GM12892 (cell line): Measurements from ENCODE around the gene RCC2.
A peak's percentile ranks its signal among the peaks of the same experiment; 100 is the strongest.
"Not testable (repeated sequence)": the region's sequence is repeated elsewhere in the genome, so short reads cannot be mapped to it uniquely, and the experiment has no call there.

Experiments used
- DNase-seq: peaks from one replicate; pipeline ENCODE4 v3.0.0; 2011; ENCODE audit not compliant: insufficient read length
- FAIRE-seq: peaks from 2 replicates; lab custom pipeline; 2011; peaks lifted over from hg19 to GRCh38; lab: Jason Lieb, UNC
- POLR2A ChIP-seq: IDR thresholded peaks from 2 replicates; pipeline ENCODE4 v1.6.1; 2011; ENCODE audit warnings: low read depth, low read length, control low read depth
- POLR2AphosphoS5 ChIP-seq: IDR thresholded peaks from 2 replicates; pipeline ENCODE4 v1.6.1; 2011; ENCODE audit warnings: low read depth, low read length, control low read depth
- TAF1 ChIP-seq: IDR thresholded peaks from 2 replicates; pipeline ENCODE4 v1.6.1; 2011; ENCODE audit warnings: low read depth, mild to moderate bottlenecking, control low read depth, low read length, borderline replicate concordance

Gene RCC2

GRCh38 chr1:17407786-17408514 is 31.5 kb downstream of the RCC2 start:
- FAIRE-seq, DNase-seq: not testable (repeated sequence)
- TF ChIP-seq POLR2AphosphoS5: 0 out of 2 replicates have a peak, but pooled peaks have one; percentile 32

GRCh38 chr1:17406760-17407475 is 32.6 kb downstream of the RCC2 start:
- not testable (repeated sequence) for DNase-seq, FAIRE-seq

- DNase-seq (peak; percentile 83), FAIRE-seq (no peak)
- TF ChIP-seq POLR2A (peak; percentile 68), POLR2AphosphoS5 (peak; percentile 88), TAF1 (no peak)
These were observed 33.3 kb downstream of the RCC2 start for GRCh38 chr1:17405898-17406759.

- no peak for FAIRE-seq
- no peak for DNase-seq
- TF ChIP-seq POLR2AphosphoS5 (no peak), POLR2A (no peak), TAF1 (no peak)
These were observed 34.7 kb downstream of the RCC2 start for GRCh38 chr1:17404820-17405219.

GRCh38 chr1:17404034-17404684 is 35.3 kb downstream of the RCC2 start:
- no peak for TF ChIP-seq POLR2AphosphoS5
- no peak for TF ChIP-seq TAF1
- TF ChIP-seq POLR2A: no peak
- no peak for FAIRE-seq

GRCh38 chr1:17403081-17403480 is 36.4 kb downstream of the RCC2 start:
- TF ChIP-seq POLR2A: no peak
- TF ChIP-seq TAF1: no peak
- TF ChIP-seq POLR2AphosphoS5: no peak
- no peak for FAIRE-seq
- DNase-seq: no peak

More at GRCh38 chr1:17404034-17404684, 35.3 kb downstream of the RCC2 start:
- no peak for DNase-seq

GRCh38 chr1:17401841-17402240 is 37.6 kb downstream of the RCC2 start:
- DNase-seq (no peak), FAIRE-seq (no peak)
- TF ChIP-seq POLR2AphosphoS5: no peak
- TF ChIP-seq TAF1: no peak
- no peak for TF ChIP-seq POLR2A

- DNase-seq (no peak), FAIRE-seq (peak; percentile 21)
These were observed 38.6 kb downstream of the RCC2 start for GRCh38 chr1:17400725-17401341.

GRCh38 chr1:17397910-17398695 is 41.4 kb downstream of the RCC2 start:
- FAIRE-seq (no peak), DNase-seq (no peak)
- no peak for TF ChIP-seq POLR2A
- no peak for TF ChIP-seq POLR2AphosphoS5
- TF ChIP-seq TAF1: no peak

More at GRCh38 chr1:17400725-17401341, 38.6 kb downstream of the RCC2 start:
- no peak for TF ChIP-seq POLR2AphosphoS5
- TF ChIP-seq POLR2A: no peak
- TF ChIP-seq TAF1: no peak

- TF ChIP-seq TAF1 (no peak), POLR2AphosphoS5 (no peak), POLR2A (no peak)
- DNase-seq (no peak), FAIRE-seq (no peak)
These were observed 46.2 kb downstream of the RCC2 start for GRCh38 chr1:17393230-17393629.
